Small intestine (tissue), 7 donors: ENCODE results near the gene KCNK4. TPM values are rescaled to one million over a fixed set of nuclear protein-coding genes. Genes with fewer than 3 reads are reported as not detected.

Experiments used
- DNase-seq, 2 donors: peaks; one replicate each; pipeline versions ENCODE4 v3.0.0 to v3.0.0-alpha.2; 2013
- FAIRE-seq: peaks from 2 replicates; lab custom pipeline; 2012; peaks lifted over from hg19 to GRCh38; lab: Jason Lieb, UNC
- H3K27ac ChIP-seq, 3 donors: one replicate each; pipeline ENCODE4 v1.5.1; 2013; ENCODE audit warnings: low read length in 2 of 3, mild to moderate bottlenecking in 2 of 3, control low read depth in 1 of 3, inconsistent platforms in 1 of 3, low read depth in 1 of 3, moderate library complexity in 1 of 3
- H3K27me3 ChIP-seq, 3 donors: one replicate each; pipeline ENCODE4 v1.6.1; 2013; ENCODE audit warnings: low read length in 3 of 3, inconsistent platforms in 1 of 3; ENCODE audit not compliant: control insufficient read depth in 3 of 3, insufficient read depth in 3 of 3
- H3K36me3 ChIP-seq, 3 donors: one replicate each; pipeline ENCODE4 v1.6.1; 2013; ENCODE audit warnings: low read length in 3 of 3, inconsistent platforms in 1 of 3, low read depth in 1 of 3, mild to moderate bottlenecking in 1 of 3, moderate library complexity in 1 of 3; ENCODE audit not compliant: control insufficient read depth in 3 of 3, insufficient read depth in 2 of 3
- H3K4me1 ChIP-seq, 3 donors: one replicate each; pipeline ENCODE4 v1.6.1; 2013; ENCODE audit warnings: low read length in 2 of 3, inconsistent platforms in 1 of 3, low read depth in 1 of 3, mild to moderate bottlenecking in 1 of 3, moderate library complexity in 1 of 3; ENCODE audit not compliant: control insufficient read depth in 3 of 3, insufficient read depth in 2 of 3
- H3K4me3 ChIP-seq, 3 donors: one replicate each; pipeline ENCODE4 v1.5.1; 2013; ENCODE audit warnings: low read length in 3 of 3, control low read depth in 1 of 3, inconsistent platforms in 1 of 3, low read depth in 1 of 3, mild to moderate bottlenecking in 1 of 3, moderate library complexity in 1 of 3
- H3K9me3 ChIP-seq, 2 donors: one replicate each; pipeline ENCODE4 v1.6.1; 2013; ENCODE audit warnings: low read depth in 1 of 2, low read length in 1 of 2; ENCODE audit not compliant: control insufficient read depth in 2 of 2, insufficient read depth in 1 of 2
- WGBS, 3 donors: extraction: QIAGEN DNeasy Blood & Tissue Kit; methylation state at CpG; one replicate each; pipeline ENCODE4 v1.1.7; 2013; 5-methylcytosine and 5-hydroxymethylcytosine counted together
- polyA plus RNA-seq, 4 donors: library from polyadenylated mRNA; stranded (reverse) in 3 of 4; unstranded in 1 of 4; fragments of 200-250 nt in 3 of 4; fragments of 120-200 nt in 1 of 4; gene quantifications; one replicate each; pipeline versions ENCODE4 v1.2.1 to v1.2.3, GENCODE V29; 2013
- donor health status: healthy with polysubstance abuse.
- donor health status: control.
- donor health status: control.
- donor health status: Bipolar disorder and iron deficiency.
- donor health status: healthy.

Gene KCNK4
- polyA plus RNA-seq, 4 donors, result not detected

DNA sequence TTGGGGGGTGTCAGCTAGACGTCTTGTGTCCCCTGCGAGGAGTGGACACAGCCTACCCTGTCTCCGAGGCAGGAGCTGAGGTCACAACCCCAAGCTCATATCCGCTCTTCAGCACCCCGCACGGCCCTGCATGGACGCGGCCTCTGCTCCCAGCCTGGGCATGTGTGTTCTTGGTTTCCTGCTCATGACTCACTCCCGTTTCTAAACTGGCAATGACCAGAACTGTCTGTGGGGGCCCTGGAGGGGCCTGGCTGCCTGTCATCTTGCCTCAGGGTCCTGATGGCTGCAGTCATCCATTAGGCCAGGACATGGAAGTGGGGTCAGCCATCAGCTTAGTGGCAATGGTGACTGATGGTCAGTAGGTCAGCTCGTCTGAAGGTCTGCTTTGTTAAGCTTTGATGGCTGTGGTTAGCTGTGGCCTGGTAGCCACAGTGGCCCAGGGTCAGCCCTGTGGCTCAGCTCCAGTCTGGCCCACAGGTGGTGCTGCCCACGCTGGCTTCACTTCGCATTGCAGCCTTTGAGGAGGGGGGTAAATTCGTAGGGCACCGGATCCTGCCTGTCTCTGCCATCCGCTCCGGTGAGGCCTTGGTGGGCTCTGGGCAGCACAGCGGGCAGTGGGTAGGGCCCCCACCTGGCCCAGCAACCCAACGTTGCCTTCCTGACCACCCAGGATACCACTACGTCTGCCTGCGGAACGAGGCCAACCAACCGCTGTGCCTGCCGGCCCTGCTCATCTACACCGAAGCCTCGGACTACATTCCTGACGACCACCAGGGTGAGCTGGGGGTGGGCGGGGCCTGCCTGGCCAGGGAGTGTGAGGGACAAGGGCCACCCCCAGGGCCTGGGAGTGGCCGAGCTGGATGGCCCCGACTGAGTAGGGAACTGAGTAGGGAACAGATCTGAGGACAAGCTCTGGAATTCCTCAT, 27.8 kb upstream of the KCNK4 start:
- Histone ChIP-seq H3K27me3 (no peaks in the 10 kb centered on the region), H3K36me3 (peaks cover 29 to 98% (median 59%) of the 10 kb centered on the region in 3 donors), H3K9me3 (no peaks in the 10 kb centered on the region), H3K4me1 (peaks cover 0 to 7% (median 2%) of the 10 kb centered on the region in 3 donors), H3K27ac (no peak overlapping the region), H3K4me3 (no peak overlapping the region)
- FAIRE-seq (no peak), DNase-seq (no peak)
- WGBS, 3 donors, result 84 to 86% (median 86%) methylated on average over 29 of the region's 29 CpGs

- Histone ChIP-seq H3K36me3 (peaks cover 27 to 98% (median 55%) of the 10 kb centered on the region in 3 donors), H3K4me3 (no peak overlapping the region), H3K27me3 (no peaks in the 10 kb centered on the region), H3K9me3 (no peaks in the 10 kb centered on the region), H3K4me1 (peaks cover 0 to 13% (median 2%) of the 10 kb centered on the region in 3 donors), H3K27ac (no peak overlapping the region)
- WGBS, 3 donors, result 88 to 91% (median 89%) methylated on average over 7 to 8 of the region's 8 CpGs
- no peak for DNase-seq
- FAIRE-seq, result no peak
These were observed 27.2 kb upstream of the KCNK4 start for GRCh38 chr11:64263947-64264317.

GRCh38 chr11:64264371-64264852, 26.7 kb upstream of the KCNK4 start:
- Histone ChIP-seq H3K27me3 (no peaks in the 10 kb centered on the region), H3K36me3 (peaks cover 26 to 97% (median 50%) of the 10 kb centered on the region in 3 donors), H3K9me3 (no peaks in the 10 kb centered on the region), H3K27ac (no peak overlapping the region), H3K4me3 (no peak overlapping the region), H3K4me1 (peaks cover 0 to 16% (median 2%) of the 10 kb centered on the region in 3 donors)
- no peak for FAIRE-seq
- no peak for DNase-seq
- WGBS, 3 donors, result 79 to 89% (median 87%) methylated on average over 10 of the region's 10 CpGs

DNA sequence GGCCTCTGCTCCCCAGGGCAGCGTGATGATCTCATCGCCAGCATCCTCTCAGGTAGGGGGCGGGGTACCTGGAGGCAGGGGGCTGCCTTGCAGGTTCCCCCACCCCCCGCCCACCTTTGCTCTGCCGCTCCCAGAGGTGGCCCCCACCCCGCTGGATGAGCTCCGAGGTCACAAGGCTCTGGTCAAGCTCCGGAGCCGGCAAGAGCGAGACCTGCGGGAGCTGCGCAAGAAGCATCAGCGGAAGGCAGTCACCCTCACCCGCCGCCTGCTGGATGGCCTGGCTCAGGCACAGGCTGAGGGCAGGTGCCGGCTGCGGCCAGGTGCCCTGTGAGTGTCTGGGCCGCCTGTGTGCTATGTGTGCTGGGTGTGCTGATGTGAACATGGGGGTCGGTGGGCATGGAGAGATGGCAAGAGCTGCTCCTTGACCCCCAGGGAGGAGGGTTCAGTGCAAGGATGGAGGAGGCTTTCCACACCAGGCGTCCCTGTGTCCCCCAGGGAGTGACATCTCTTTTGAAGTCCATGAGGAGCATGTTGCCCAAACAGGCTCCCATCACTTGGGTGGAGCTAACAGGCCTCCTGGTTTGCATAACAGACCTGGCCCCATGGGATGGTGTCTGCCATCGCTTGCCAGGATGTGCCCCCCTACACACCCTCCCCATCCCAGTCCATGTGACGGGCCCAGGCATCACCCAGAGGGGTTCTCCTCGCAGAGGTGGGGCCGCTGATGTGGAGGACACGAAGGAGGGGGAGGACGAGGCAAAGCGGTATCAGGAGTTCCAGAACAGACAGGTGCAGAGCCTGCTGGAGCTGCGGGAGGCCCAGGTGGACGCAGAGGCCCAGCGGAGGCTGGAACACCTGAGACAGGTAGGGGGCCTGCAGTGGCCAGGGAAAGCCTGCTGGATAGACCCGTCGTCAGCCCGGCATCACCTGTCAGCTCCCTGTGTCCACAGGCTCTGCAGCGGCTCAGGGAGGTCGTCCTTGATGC, 25.6 kb upstream of the KCNK4 start:
- DNase-seq, result no peak
- WGBS, 3 donors, result 86 to 90% (median 88%) methylated on average over 34 to 35 of the region's 35 CpGs
- Histone ChIP-seq H3K27me3 (no peaks in the 10 kb centered on the region), H3K4me1 (peaks cover 0 to 16% (median 2%) of the 10 kb centered on the region in 3 donors), H3K36me3 (peaks cover 26 to 86% (median 41%) of the 10 kb centered on the region in 3 donors), H3K27ac (no peak overlapping the region), H3K4me3 (no peak overlapping the region), H3K9me3 (no peaks in the 10 kb centered on the region)
- FAIRE-seq, result no peak

DNA sequence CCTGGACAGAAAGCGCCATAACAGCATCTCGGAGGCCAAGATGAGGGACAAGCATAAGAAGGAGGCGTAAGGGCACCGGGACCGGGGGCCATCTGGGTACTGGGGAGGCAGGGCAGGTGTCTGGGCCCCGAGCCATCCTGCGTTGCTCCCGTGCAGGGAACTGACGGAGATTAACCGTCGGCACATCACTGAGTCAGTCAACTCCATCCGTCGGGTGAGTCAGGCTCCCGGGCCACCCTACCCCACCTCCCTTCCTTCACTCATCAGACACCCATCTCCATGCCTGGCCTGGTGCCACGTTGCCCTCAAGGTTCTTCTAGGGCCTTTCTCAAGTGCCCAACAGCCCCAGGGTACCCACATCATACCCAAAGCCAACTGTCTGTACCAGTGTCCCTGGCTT, 24.8 kb upstream of the KCNK4 start:
- H3K27me3 ChIP-seq, result no peaks in the 10 kb centered on the region
- H3K4me3 ChIP-seq, result no peak overlapping the region
- H3K9me3 ChIP-seq, result no peaks in the 10 kb centered on the region
- FAIRE-seq, result no peak
- H3K36me3 ChIP-seq, result peaks cover 22 to 79% (median 38%) of the 10 kb centered on the region in 3 donors
- H3K27ac ChIP-seq, result peak overlapping the region in 1 of 3 donors; percentile 25
- no peak for DNase-seq
- H3K4me1 ChIP-seq, result peaks cover 0 to 16% (median 2%) of the 10 kb centered on the region in 3 donors
- WGBS, 3 donors, result 71 to 83% (median 76%) methylated on average over 15 of the region's 15 CpGs

DNA sequence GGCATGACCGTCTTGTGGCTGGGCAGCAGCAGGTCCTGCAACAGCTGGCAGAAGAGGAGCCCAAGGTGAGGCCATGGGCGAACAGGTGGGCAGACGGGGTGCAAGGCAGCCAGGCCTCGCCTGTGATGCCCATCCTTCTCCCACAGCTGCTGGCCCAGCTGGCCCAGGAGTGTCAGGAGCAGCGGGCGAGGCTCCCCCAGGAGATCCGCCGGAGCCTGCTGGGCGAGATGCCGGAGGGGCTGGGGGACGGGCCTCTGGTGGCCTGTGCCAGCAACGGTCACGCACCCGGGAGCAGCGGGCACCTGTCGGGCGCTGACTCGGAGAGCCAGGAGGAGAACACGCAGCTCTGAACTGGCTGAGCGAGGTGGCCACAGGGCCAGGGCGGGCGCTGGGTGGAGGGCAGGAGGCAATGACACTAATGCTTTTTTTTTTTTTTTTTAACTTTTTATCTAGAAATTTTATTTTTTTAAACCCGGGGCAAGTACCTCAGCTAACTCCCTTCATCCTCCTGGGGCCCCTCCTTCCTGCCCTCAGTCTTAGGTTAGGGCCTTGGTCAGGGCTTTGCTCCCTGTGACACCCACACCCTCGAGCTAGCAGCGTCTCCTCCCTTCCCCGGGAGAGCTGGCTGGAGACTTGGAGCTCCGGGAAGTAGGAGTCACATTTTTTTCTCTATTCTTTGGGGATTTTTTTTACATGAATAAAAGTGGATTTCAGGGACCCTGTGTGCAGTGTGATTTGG, 23.7 kb upstream of the KCNK4 start:
- peak overlapping the region in 2 of 3 donors; percentile 84 to 87 for H3K27ac ChIP-seq
- no peak for FAIRE-seq
- DNase-seq, result peak in 1 of 2 donors; percentile 64
- no peaks in the 10 kb centered on the region for H3K9me3 ChIP-seq
- H3K27me3 ChIP-seq, result no peaks in the 10 kb centered on the region
- peaks cover 0 to 24% (median 4%) of the 10 kb centered on the region in 3 donors for H3K4me1 ChIP-seq
- 34 to 69% (median 49%) methylated on average over 25 to 27 of the region's 27 CpGs for WGBS, 3 donors
- peaks cover 14 to 71% (median 32%) of the 10 kb centered on the region in 3 donors for H3K36me3 ChIP-seq
- H3K4me3 ChIP-seq, result no peak overlapping the region

- peak overlapping the region in 1 of 3 donors; percentile 44 for H3K4me3 ChIP-seq
- peaks cover 0 to 32% (median 4%) of the 10 kb centered on the region in 3 donors for H3K4me1 ChIP-seq
- no peak for FAIRE-seq
- H3K27me3 ChIP-seq, result no peaks in the 10 kb centered on the region
- WGBS, 3 donors, result 22 to 32% (median 32%) methylated on average over 19 to 23 of the region's 23 CpGs
- H3K36me3 ChIP-seq, result peaks cover 8 to 65% (median 23%) of the 10 kb centered on the region in 3 donors
- peak in 1 of 2 donors; percentile 71 for DNase-seq
- no peaks in the 10 kb centered on the region for H3K9me3 ChIP-seq
- peak overlapping the region; percentile 83 to 87 (median 84) for H3K27ac ChIP-seq
These were observed 22.8 kb upstream of the KCNK4 start for GRCh38 chr11:64268025-64268892.
